Head of caudate nucleus (tissue), 42 donors: ENCODE results near the gene RMC1.

Experiments
- DNase-seq, 42 donors: peaks; one replicate each; pipeline versions ENCODE4 v3.0.0 to v3.0.0-alpha.2; 2020 to 2021; ENCODE audit warnings: mixed read lengths in 7 of 42
- intact Hi-C: fragments of 100-400 bp; cut with DNase I; formaldehyde crosslinking; loops from one replicate; pipeline ENCODE4 v1.15.0; 2022

The RMC1 gene

GRCh38 chr18:23526501-23527063 lies 23.3 kb downstream of the RMC1 start:
- DNase-seq: no peak
- intact Hi-C loops: no loop called here

- DNase-seq: peak in 10 of 42 donors; percentile 13 to 74 (median 46)
- intact Hi-C loops: no loop called here
These were observed 25.5 kb downstream of the RMC1 start for GRCh38 chr18:23528580-23529472.

GRCh38 chr18:23529604-23530003 lies 26.3 kb downstream of the RMC1 start:
- intact Hi-C loops: no loop called here
- DNase-seq: peak in 1 of 42 donors; percentile 36

GRCh38 chr18:23530195-23530594 lies 26.9 kb downstream of the RMC1 start:
- DNase-seq: no peak
- intact Hi-C loops: no loop called here

- intact Hi-C loops: no loop called here
- no peak for DNase-seq
These were observed 28.6 kb downstream of the RMC1 start for GRCh38 chr18:23531912-23532311.

- DNase-seq: no peak
- intact Hi-C loops: no loop called here
These were observed 29.5 kb downstream of the RMC1 start for GRCh38 chr18:23532848-23533247.

- DNase-seq: no peak
- intact Hi-C loops: no loop called here
These were observed 31.0 kb downstream of the RMC1 start for GRCh38 chr18:23534276-23534675.

GRCh38 chr18:23536204-23536603 lies 32.9 kb downstream of the RMC1 start:
- intact Hi-C loops: no loop called here
- DNase-seq: no peak

GRCh38 chr18:23537274-23537673 lies 34.0 kb downstream of the RMC1 start:
- DNase-seq: no peak
- intact Hi-C loops: no loop called here

- DNase-seq: no peak
- intact Hi-C loops: no loop called here
These were observed 34.7 kb downstream of the RMC1 start for GRCh38 chr18:23538001-23538400.

- DNase-seq: no peak
- intact Hi-C loops: no loop called here
These were observed 35.6 kb downstream of the RMC1 start for GRCh38 chr18:23538870-23539269.

GRCh38 chr18:23539296-23539695 lies 36.0 kb downstream of the RMC1 start:
- intact Hi-C loops: no loop called here
- no peak for DNase-seq

- no peak for DNase-seq
- intact Hi-C loops: no loop called here
These were observed 36.7 kb downstream of the RMC1 start for GRCh38 chr18:23539911-23540525.

GRCh38 chr18:23540867-23541266 lies 37.6 kb downstream of the RMC1 start:
- intact Hi-C loops: no loop called here
- peak in 3 of 42 donors; percentile 22 to 31 (median 25) for DNase-seq

GRCh38 chr18:23541349-23542093 lies 38.2 kb downstream of the RMC1 start:
- no peak for DNase-seq
- intact Hi-C loops: no loop called here

GRCh38 chr18:23542461-23542860 lies 39.1 kb downstream of the RMC1 start:
- DNase-seq: peak in 1 of 42 donors; percentile 12
- intact Hi-C loops: no loop called here

- peak in 1 of 42 donors; percentile 26 for DNase-seq
- intact Hi-C loops: no loop called here
These were observed 42.0 kb downstream of the RMC1 start for GRCh38 chr18:23545247-23545789.

GRCh38 chr18:23547306-23547705 lies 44.0 kb downstream of the RMC1 start:
- intact Hi-C loops: no loop called here
- no peak for DNase-seq

GRCh38 chr18:23547846-23548245 lies 44.5 kb downstream of the RMC1 start:
- intact Hi-C loops: no loop called here
- no peak for DNase-seq
